Astrocyte of the spinal cord (primary cell): ENCODE measurements around the gene SLC35B1.

ENCODE experiments used
- DNase-seq: peaks from one replicate; pipeline ENCODE4 v3.0.0; 2011; ENCODE audit warnings: low read depth, low spot score
- H3K4me3 ChIP-seq: 2 replicates; pipeline ENCODE4 v1.5.1; 2011; ENCODE audit warnings: low read depth, mild to moderate bottlenecking, low read length, moderate library complexity
- CTCF ChIP-seq: IDR thresholded peaks from 2 replicates; pipeline ENCODE4 v1.5.1; 2012; ENCODE audit warnings: low read depth, mild to moderate bottlenecking, low read length, inconsistent platforms
- in situ Hi-C: cut with HindIII; loops from 2 replicates; pipeline ENCODE4 v1.10.0; 2017; ENCODE audit warnings: low sequenced_read_pairs

SLC35B1 gene

GRCh38 chr17:49749730-49750129 is 42.0 kb upstream of the SLC35B1 start:
- in situ Hi-C loops: no loop called here
- no peak overlapping the region for H3K4me3 ChIP-seq
- no peak for TF ChIP-seq CTCF
- DNase-seq: no peak

- no peak for DNase-seq
- no peak for TF ChIP-seq CTCF
- in situ Hi-C loops: no loop called here
- H3K4me3 ChIP-seq: no peak overlapping the region
These were observed 41.0 kb upstream of the SLC35B1 start for GRCh38 chr17:49748791-49749190.

DNA sequence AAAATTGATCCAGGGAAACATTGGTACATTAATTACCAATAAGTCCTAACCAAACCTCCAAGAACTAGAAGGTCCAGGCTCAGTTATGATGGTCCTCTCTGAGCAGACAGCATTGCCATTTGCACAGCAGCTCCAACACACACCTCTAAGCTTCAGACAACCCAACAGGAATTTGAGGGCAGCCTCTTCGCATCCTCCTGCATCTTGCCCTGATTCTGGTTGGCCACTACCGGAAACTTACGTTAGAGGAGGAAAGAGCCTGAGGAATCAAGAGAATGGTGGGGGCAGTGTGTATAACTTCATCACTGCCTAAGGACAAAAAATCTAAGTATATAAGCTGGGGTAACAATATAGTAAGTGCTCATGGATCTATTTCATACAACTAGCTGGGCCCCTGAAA is 40.5 kb upstream of the SLC35B1 start:
- no peak for DNase-seq
- in situ Hi-C loops: no loop called here
- no peak for TF ChIP-seq CTCF
- no peak overlapping the region for H3K4me3 ChIP-seq

- in situ Hi-C loops: no loop called here
- no peak for TF ChIP-seq CTCF
- DNase-seq: no peak
- H3K4me3 ChIP-seq: no peak overlapping the region
These were observed 39.9 kb upstream of the SLC35B1 start for GRCh38 chr17:49747632-49748031.

GRCh38 chr17:49746791-49747490 is 39.2 kb upstream of the SLC35B1 start:
- H3K4me3 ChIP-seq: no peak overlapping the region
- no peak for TF ChIP-seq CTCF
- in situ Hi-C loops: no loop called here
- DNase-seq: no peak

DNA sequence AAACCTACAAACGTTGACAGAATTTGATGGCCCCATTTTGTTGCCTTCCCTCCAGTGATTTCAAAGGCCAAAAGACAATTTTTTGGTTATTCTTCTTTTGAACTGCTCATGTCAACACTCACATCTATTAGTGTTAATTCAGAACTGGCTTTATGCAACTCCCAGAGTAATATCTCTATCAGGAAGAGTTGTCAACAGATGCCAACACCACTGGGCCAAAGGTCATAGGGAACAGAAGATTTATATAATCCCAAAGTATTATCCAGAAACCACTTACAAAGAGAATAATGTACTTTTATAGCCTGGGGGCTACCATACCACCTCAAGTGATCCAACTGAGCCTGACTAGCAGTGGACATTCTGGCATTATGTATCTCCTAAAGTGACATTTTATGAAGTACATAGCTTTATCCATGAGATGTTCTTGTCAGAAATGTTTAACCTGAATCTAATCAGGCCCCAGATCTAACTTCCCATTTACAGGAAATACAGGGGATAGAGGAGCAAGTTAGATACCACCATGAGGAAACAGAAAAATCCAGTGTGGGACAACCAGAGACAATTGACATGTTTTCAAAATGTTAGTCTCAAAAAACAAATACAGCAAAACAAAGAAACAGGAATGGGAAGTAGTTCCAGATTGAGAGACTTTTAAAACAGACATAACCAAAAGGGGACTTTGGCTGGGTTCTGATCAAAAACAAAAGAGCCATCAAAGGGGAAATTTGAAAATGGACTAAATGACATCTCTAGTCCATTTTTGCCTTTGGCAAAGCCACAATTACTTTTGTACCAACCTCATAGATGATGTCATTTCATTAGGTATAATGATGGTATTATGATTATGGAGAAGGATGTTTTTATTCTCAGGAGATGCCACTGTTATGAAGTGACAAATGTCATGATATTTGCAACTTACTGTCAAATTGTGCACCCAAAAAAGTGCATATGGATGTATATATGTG is 37.7 kb upstream of the SLC35B1 start:
- in situ Hi-C loops: no loop called here
- no peak overlapping the region for H3K4me3 ChIP-seq

More for the DNA sequence above, 37.7 kb upstream of the SLC35B1 start:
- DNase-seq: no peak
- TF ChIP-seq CTCF: no peak
